DOHH2 (cell line): Measurements from ENCODE around the gene SLC33A1.

Experiments used
- H3F3A ChIP-seq: fragments of 200-600 bp; sonication (generic), shearing (Covaris generic); 2 replicates; pipeline ENCODE4 v1.6.0; 2016; ENCODE audit warnings: antibody characterized with exemption, mild to moderate bottlenecking; ENCODE audit not compliant: control insufficient read depth, insufficient read depth
- H3K27ac ChIP-seq: fragments of 200-600 bp; sonication (generic); 2 replicates; pipeline ENCODE4 v1.5.1; 2014; ENCODE audit warnings: low read depth, mild to moderate bottlenecking, low read length, moderate library complexity
- H3K27me3 ChIP-seq: fragments of 200-600 bp; sonication (generic); 2 replicates; pipeline ENCODE4 v1.6.1; 2014; ENCODE audit warnings: mild to moderate bottlenecking, low read length, mixed read lengths; ENCODE audit not compliant: control insufficient read depth
- H3K36me3 ChIP-seq: fragments of 200-600 bp; sonication (generic); 2 replicates; pipeline ENCODE4 v1.6.1; 2014; ENCODE audit warnings: mild to moderate bottlenecking, low read length, moderate library complexity, mixed read lengths; ENCODE audit not compliant: control insufficient read depth
- H3K4me1 ChIP-seq: fragments of 200-600 bp; sonication (generic); 2 replicates; pipeline ENCODE4 v1.6.1; 2014; ENCODE audit warnings: mild to moderate bottlenecking, low read length, mixed read lengths; ENCODE audit not compliant: control insufficient read depth
- H3K4me2 ChIP-seq: fragments of 200-600 bp; sonication (generic); 2 replicates; pipeline ENCODE4 v1.6.0; 2014; ENCODE audit warnings: mild to moderate bottlenecking, low read length, moderate library complexity
- H3K4me3 ChIP-seq: fragments of 200-600 bp; sonication (generic); 2 replicates; pipeline ENCODE4 v1.5.1; 2014; ENCODE audit warnings: mild to moderate bottlenecking, low read length, mixed read lengths
- H3K79me2 ChIP-seq: fragments of 200-600 bp; sonication (generic); 2 replicates; pipeline ENCODE4 v1.6.1; 2014; ENCODE audit warnings: mild to moderate bottlenecking, low read length, mixed read lengths; ENCODE audit not compliant: control insufficient read depth
- H3K9me2 ChIP-seq: fragments of 200-600 bp; sonication (generic); replicated peaks from 2 replicates; pipeline ENCODE4 v1.6.1; 2014; ENCODE audit warnings: mild to moderate bottlenecking, low read length, mixed read lengths; ENCODE audit not compliant: control insufficient read depth
- H3K9me3 ChIP-seq: fragments of 200-600 bp; sonication (generic); 2 replicates; pipeline ENCODE4 v1.6.1; 2014; ENCODE audit warnings: antibody characterized with exemption, low read length, mixed read lengths; ENCODE audit not compliant: control insufficient read depth, insufficient read depth
- H4K20me1 ChIP-seq: fragments of 200-600 bp; sonication (generic); 2 replicates; pipeline ENCODE4 v1.6.0; 2014; ENCODE audit warnings: low read depth, mild to moderate bottlenecking, antibody characterized with exemption, low read length, moderate library complexity; ENCODE audit not compliant: control insufficient read depth, insufficient read depth
- CTCF ChIP-seq: fragments of 200-600 bp; sonication (generic); IDR thresholded peaks from one replicate; pipeline ENCODE4 v1.5.1; 2014; ENCODE audit warnings: antibody characterized with exemption, mild to moderate bottlenecking, low read depth, low read length; ENCODE audit not compliant: poor library complexity, severe bottlenecking
- EZH2phosphoT487 ChIP-seq: fragments of 200-600 bp; sonication (generic); IDR thresholded peaks from 2 replicates; pipeline ENCODE4 v1.6.1; 2017; ENCODE audit warnings: borderline replicate concordance, mild to moderate bottlenecking, antibody characterized with exemption, low read length, moderate library complexity, mixed read lengths

SLC33A1 gene

GRCh38 chr3:155791190-155791589 is 63.0 kb downstream of the SLC33A1 start:
- no peaks in the 10 kb centered on the region; the same call in 1 of the 2 replicates for H3K4me1 ChIP-seq
- no peaks in the 10 kb centered on the region for H3F3A ChIP-seq
- H3K9me3 ChIP-seq = no peaks in the 10 kb centered on the region
- H3K36me3 ChIP-seq = no peaks in the 10 kb centered on the region
- H3K79me2 ChIP-seq = no peaks in the 10 kb centered on the region
- H3K4me3 ChIP-seq = no peak overlapping the region
- no peaks in the 10 kb centered on the region for H3K27me3 ChIP-seq
- no peak overlapping the region for H3K4me2 ChIP-seq
- TF ChIP-seq EZH2phosphoT487 = no peak
- no peak for TF ChIP-seq CTCF
- no peaks in the 10 kb centered on the region for H3K9me2 ChIP-seq
- no peak overlapping the region for H3K27ac ChIP-seq
- no peaks in the 10 kb centered on the region for H4K20me1 ChIP-seq

- Histone ChIP-seq H3K4me3 (no peak overlapping the region), H3K36me3 (no peaks in the 10 kb centered on the region), H3K4me2 (no peak overlapping the region), H3K9me3 (no peaks in the 10 kb centered on the region), H4K20me1 (no peaks in the 10 kb centered on the region), H3K9me2 (no peaks in the 10 kb centered on the region), H3K79me2 (no peaks in the 10 kb centered on the region), H3K27me3 (no peaks in the 10 kb centered on the region), H3K4me1 (peaks cover 8% of the 10 kb centered on the region), H3K27ac (no peak overlapping the region), H3F3A (0 out of 2 replicates have a peak, but pooled peaks cover under 1% of the 10 kb centered on the region)
- TF ChIP-seq EZH2phosphoT487 (no peak), CTCF (no peak)
Measured at GRCh38 chr3:155790272-155790925, 63.8 kb downstream of the SLC33A1 start.

- H3F3A ChIP-seq = 0 out of 2 replicates have a peak, but pooled peaks cover 2% of the 10 kb centered on the region
- H3K27me3 ChIP-seq = no peaks in the 10 kb centered on the region
- TF ChIP-seq CTCF (no peak), EZH2phosphoT487 (no peak)
- no peak overlapping the region for H3K4me2 ChIP-seq
- H3K4me1 ChIP-seq = peaks cover 11% of the 10 kb centered on the region
- H4K20me1 ChIP-seq = no peaks in the 10 kb centered on the region
- H3K27ac ChIP-seq = no peak overlapping the region
- no peaks in the 10 kb centered on the region; the same call in 1 of the 2 replicates for H3K9me3 ChIP-seq
- H3K36me3 ChIP-seq = no peaks in the 10 kb centered on the region
- no peak overlapping the region for H3K4me3 ChIP-seq
- no peaks in the 10 kb centered on the region for H3K9me2 ChIP-seq
- H3K79me2 ChIP-seq = no peaks in the 10 kb centered on the region
Measured at GRCh38 chr3:155785662-155786295, 68.4 kb downstream of the SLC33A1 start.
